ENCODE results near the gene BACE1. TPM values are rescaled to one million over a fixed set of nuclear protein-coding genes. Genes with fewer than 3 reads are reported as not detected.
A peak's percentile ranks its signal among the peaks of the same experiment; 100 is the strongest.

BACE1 gene
- polyA plus RNA-seq, 3 donors: 56.6 to 62.9 (median 59.7) TPM

- peak in 1 of 11 donors; percentile 16 for DNase-seq (ENCODE audit: extremely low read depth in 1 of 11, low read depth in 9 of 11, low spot score in 4 of 11)
These were observed 515 bp downstream of the BACE1 start for GRCh38 chr11:117315285-117316196.

- no peak for DNase-seq (ENCODE audit: extremely low read depth in 1 of 11, low read depth in 9 of 11, low spot score in 4 of 11)
These were observed 1.2 kb downstream of the BACE1 start for GRCh38 chr11:117314840-117315239.

- DNase-seq (ENCODE audit: extremely low read depth in 1 of 11, low read depth in 9 of 11, low spot score in 4 of 11): no peak
These were observed 2.0 kb downstream of the BACE1 start for GRCh38 chr11:117313828-117314768.

GRCh38 chr11:117313091-117313490 lies 3.0 kb downstream of the BACE1 start:
- DNase-seq (ENCODE audit: extremely low read depth in 1 of 11, low read depth in 9 of 11, low spot score in 4 of 11): no peak

GRCh38 chr11:117309310-117309709 lies 6.7 kb downstream of the BACE1 start:
- DNase-seq (ENCODE audit: extremely low read depth in 1 of 11, low read depth in 9 of 11, low spot score in 4 of 11): no peak

- no peak for DNase-seq (ENCODE audit: extremely low read depth in 1 of 11, low read depth in 9 of 11, low spot score in 4 of 11)
These were observed 10.9 kb downstream of the BACE1 start for GRCh38 chr11:117305145-117305544.

- DNase-seq (ENCODE audit: extremely low read depth in 1 of 11, low read depth in 9 of 11, low spot score in 4 of 11): no peak
These were observed 12.3 kb downstream of the BACE1 start for GRCh38 chr11:117303646-117304315.

- no peak for DNase-seq (ENCODE audit: extremely low read depth in 1 of 11, low read depth in 9 of 11, low spot score in 4 of 11)
These were observed 13.0 kb downstream of the BACE1 start for GRCh38 chr11:117303101-117303500.

- DNase-seq (ENCODE audit: extremely low read depth in 1 of 11, low read depth in 9 of 11, low spot score in 4 of 11): no peak
These were observed 13.8 kb downstream of the BACE1 start for GRCh38 chr11:117302228-117302627.

- peak in 8 of 11 donors; percentile 33 to 72 (median 56) for DNase-seq (ENCODE audit: extremely low read depth in 1 of 11, low read depth in 9 of 11, low spot score in 4 of 11)
These were observed 15.3 kb downstream of the BACE1 start for GRCh38 chr11:117300773-117301172.

- DNase-seq (ENCODE audit: extremely low read depth in 1 of 11, low read depth in 9 of 11, low spot score in 4 of 11): peak in 8 of 11 donors; percentile 44 to 77 (median 62)
These were observed 15.8 kb downstream of the BACE1 start for GRCh38 chr11:117300283-117300663.

GRCh38 chr11:117299351-117300282 lies 16.4 kb downstream of the BACE1 start:
- DNase-seq (ENCODE audit: extremely low read depth in 1 of 11, low read depth in 9 of 11, low spot score in 4 of 11): peak in 1 of 11 donors; percentile 23

GRCh38 chr11:117298195-117298594 lies 17.9 kb downstream of the BACE1 start:
- DNase-seq (ENCODE audit: extremely low read depth in 1 of 11, low read depth in 9 of 11, low spot score in 4 of 11): no peak

- no peak for DNase-seq (ENCODE audit: extremely low read depth in 1 of 11, low read depth in 9 of 11, low spot score in 4 of 11)
These were observed 19.2 kb downstream of the BACE1 start for GRCh38 chr11:117296881-117297280.

- no peak for DNase-seq (ENCODE audit: extremely low read depth in 1 of 11, low read depth in 9 of 11, low spot score in 4 of 11)
These were observed 20.5 kb downstream of the BACE1 start for GRCh38 chr11:117295438-117296137.

- no peak for DNase-seq (ENCODE audit: extremely low read depth in 1 of 11, low read depth in 9 of 11, low spot score in 4 of 11)
These were observed 23.4 kb downstream of the BACE1 start for GRCh38 chr11:117292616-117293015.

- DNase-seq (ENCODE audit: extremely low read depth in 1 of 11, low read depth in 9 of 11, low spot score in 4 of 11): no peak
These were observed 25.2 kb downstream of the BACE1 start, which contains the start of gene BACE1-AS for GRCh38 chr11:117290809-117291396. Gene BACE1-AS (plus strand): TSS chr11:117291346.
